ENCODE data around the gene TAS1R3. TPM values are rescaled to one million over a fixed set of nuclear protein-coding genes. Genes with fewer than 3 reads are reported as not detected.

TAS1R3 gene
- total and polyA plus RNA-seq, 2 experiments from 2014 or later, result 0.14 TPM; not detected in 1

GRCh38 chr1:1345860-1346500, 14.9 kb downstream of the TAS1R3 start (continued):
- no peak for TF ChIP-seq ETS1 (IDR thresholded peaks at IDR 0.05)

DNA sequence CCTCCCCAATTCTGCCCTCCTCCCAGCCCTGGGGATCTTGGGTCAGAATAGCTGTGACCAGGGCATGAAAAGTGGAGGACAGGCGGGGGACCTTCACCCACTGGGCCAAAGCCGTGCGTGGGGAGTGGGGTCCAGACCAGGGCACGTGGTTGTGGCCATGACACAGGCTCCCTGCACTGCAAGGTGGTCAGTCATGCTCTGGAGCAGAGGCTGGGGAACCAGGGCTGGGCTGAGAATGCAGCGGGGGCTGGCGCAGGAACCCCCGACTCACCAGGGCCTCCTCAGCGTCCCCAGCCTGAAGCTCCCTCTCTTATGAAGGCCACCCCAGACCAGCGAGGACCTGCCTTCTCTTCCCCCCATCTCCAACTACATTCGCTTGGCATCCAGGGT, 15.4 kb downstream of the TAS1R3 start:
- Mint-ChIP-seq H3K9me3 (no peaks in the 10 kb centered on the region), H3K4me1 (peaks cover 13% of the 10 kb centered on the region), H3K27ac (no peak overlapping the region), H3K4me3 (no peak overlapping the region), H3K27me3 (ENCODE audit: insufficient read depth, low read depth, poor library complexity) (peaks cover 3% of the 10 kb centered on the region), H3K36me3 (ENCODE audit: low read depth) (peaks cover under 1% of the 10 kb centered on the region; the same call in 2 of the 3 replicates)
- Histone ChIP-seq H3F3A (replicated peaks; ENCODE audit: low read depth) (peaks cover 6% of the 10 kb centered on the region; the same call in 1 of the 2 replicates), H3K79me2 (replicated peaks; ENCODE audit: insufficient read depth) (peaks cover 14% of the 10 kb centered on the region), H3K4me1 (ENCODE audit: insufficient read depth) (peaks cover 7% of the 10 kb centered on the region; the same call in 1 of the 2 replicates), H4K20me1 (replicated peaks; ENCODE audit: insufficient read depth) (peaks cover 3% of the 10 kb centered on the region), H3K4me3 (no peak overlapping the region), H3K4me2 (no peak overlapping the region), H3K36me3 (ENCODE audit: insufficient read depth) (no peaks in the 10 kb centered on the region), H3K27me3 (ENCODE audit: insufficient read depth) (no peaks in the 10 kb centered on the region), H3K27ac (ENCODE audit: low read depth) (no peak overlapping the region), H2AFZ (no peak overlapping the region), H3K9me2 (ENCODE audit: insufficient read depth) (no peaks in the 10 kb centered on the region)
- TF ChIP-seq JUNB (IDR thresholded peaks at IDR 0.05; ENCODE audit: unreplicated experiment) (no peak), REST (IDR thresholded peaks at IDR 0.05; ENCODE audit: unreplicated experiment) (no peak), EZH2phosphoT487 (IDR thresholded peaks at IDR 0.05; ENCODE audit: unreplicated experiment) (no peak), EZH2 (IDR thresholded peaks at IDR 0.05; ENCODE audit: low read depth, unreplicated experiment) (no peak), ETS1 (IDR thresholded peaks at IDR 0.05) (no peak)
- no peak for ATAC-seq
- no peak for DNase-seq (ENCODE audit: low spot score)

DNA sequence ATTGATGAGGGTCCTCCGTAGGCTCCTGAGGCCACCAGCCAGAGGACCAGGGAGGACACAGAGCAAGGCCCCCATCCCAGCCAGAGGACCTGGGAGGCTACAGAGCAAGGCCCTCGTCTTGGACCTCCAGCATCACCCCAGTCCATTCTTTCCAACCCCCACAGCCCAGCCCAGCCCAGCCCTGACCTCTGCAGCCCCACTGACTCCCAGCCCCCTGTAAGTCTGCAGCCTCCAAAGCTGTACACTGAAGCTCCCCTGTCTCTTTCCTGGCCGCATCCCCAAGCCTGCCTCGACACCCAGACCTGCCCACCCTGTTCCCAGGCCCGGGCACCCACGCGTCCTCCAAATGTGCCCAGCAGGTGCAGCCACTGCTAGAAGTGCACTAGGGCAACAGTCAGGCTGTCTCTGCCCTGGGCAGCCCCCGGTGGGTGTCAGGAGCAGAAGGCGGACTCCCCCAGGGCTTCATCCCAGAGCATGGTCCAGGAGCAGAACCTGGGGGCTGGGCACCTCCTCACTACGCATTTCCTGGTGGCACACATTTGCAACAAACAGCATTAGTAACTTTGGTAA, 16.0 kb downstream of the TAS1R3 start:
- Histone ChIP-seq H3K4me3 (no peak overlapping the region), H4K20me1 (replicated peaks; ENCODE audit: insufficient read depth) (peaks cover 3% of the 10 kb centered on the region)
- TF ChIP-seq ZNF114 (CRISPR knock-in tag; IDR thresholded peaks at IDR 0.05) (no peak), JUNB (IDR thresholded peaks at IDR 0.05; ENCODE audit: unreplicated experiment) (no peak), ETS1 (IDR thresholded peaks at IDR 0.05) (no peak), NANOG (IDR thresholded peaks at IDR 0.05; ENCODE audit: borderline replicate concordance) (no peak)

More for the DNA sequence above, 16.0 kb downstream of the TAS1R3 start:
- no peak overlapping the region for H3K27ac Mint-ChIP-seq
- Histone ChIP-seq H3K27me3 (ENCODE audit: insufficient read depth) (no peaks in the 10 kb centered on the region), H3K4me2 (peak overlapping the region; percentile 84), H3K27ac (ENCODE audit: low read depth) (no peak overlapping the region), H3K36me3 (ENCODE audit: insufficient read depth) (no peaks in the 10 kb centered on the region), H2AFZ (no peak overlapping the region), H3K79me2 (replicated peaks; ENCODE audit: insufficient read depth) (peaks cover 14% of the 10 kb centered on the region), H3K4me1 (ENCODE audit: insufficient read depth) (peaks cover 10% of the 10 kb centered on the region; the same call in 1 of the 2 replicates), H3K9me2 (ENCODE audit: insufficient read depth) (no peaks in the 10 kb centered on the region), H3F3A (replicated peaks; ENCODE audit: low read depth) (peaks cover 10% of the 10 kb centered on the region)
- H3K4me3 Mint-ChIP-seq, result peak overlapping the region; percentile 78
- ATAC-seq (no peak), DNase-seq (ENCODE audit: low spot score) (no peak)
- H3K4me1 Mint-ChIP-seq, result peaks cover 14% of the 10 kb centered on the region
- H3K36me3 Mint-ChIP-seq (ENCODE audit: low read depth), result no peaks in the 10 kb centered on the region; the same call in 2 of the 3 replicates
- no peaks in the 10 kb centered on the region for H3K9me3 Mint-ChIP-seq
- peaks cover 6% of the 10 kb centered on the region for H3K27me3 Mint-ChIP-seq (ENCODE audit: insufficient read depth, low read depth, poor library complexity)
